ENCODE measurements around the gene CAPS.

CAPS gene

DNA sequence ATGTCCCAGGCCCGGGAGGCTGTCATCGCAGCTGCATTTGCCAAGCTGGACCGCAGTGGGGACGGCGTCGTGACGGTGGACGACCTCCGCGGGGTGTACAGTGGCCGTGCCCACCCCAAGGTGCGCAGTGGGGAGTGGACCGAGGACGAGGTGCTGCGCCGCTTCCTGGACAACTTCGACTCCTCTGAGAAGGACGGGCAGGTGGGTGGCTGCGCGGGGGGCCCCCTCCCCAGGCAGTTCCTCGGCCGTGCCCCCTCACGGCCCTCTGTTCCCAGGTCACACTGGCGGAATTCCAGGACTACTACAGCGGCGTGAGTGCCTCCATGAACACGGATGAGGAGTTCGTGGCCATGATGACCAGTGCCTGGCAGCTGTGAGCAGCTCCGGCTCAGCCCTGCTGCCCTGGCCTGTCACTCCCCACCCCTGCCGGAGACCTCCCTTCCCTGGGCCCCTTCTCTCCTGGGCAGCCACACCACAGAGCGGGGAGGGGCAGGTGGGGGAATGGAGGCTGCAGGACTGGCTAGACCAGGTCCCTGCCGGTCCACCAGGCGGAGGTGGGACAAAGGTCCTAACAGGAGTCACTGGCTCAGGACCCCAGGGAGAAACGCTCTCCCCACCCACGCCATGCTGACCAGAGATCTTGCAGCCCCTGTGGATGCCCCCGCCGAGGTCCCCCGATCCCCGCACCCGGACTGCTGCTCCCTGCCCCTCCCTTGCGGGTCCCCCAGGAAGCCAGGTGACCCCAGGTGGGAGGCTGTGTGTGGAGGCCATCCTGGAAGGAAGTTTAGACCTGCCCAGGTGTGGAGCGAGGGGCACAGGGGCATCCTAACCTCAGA lies 1.1 kb downstream of the CAPS start:
- no peak for DNase-seq

DNA sequence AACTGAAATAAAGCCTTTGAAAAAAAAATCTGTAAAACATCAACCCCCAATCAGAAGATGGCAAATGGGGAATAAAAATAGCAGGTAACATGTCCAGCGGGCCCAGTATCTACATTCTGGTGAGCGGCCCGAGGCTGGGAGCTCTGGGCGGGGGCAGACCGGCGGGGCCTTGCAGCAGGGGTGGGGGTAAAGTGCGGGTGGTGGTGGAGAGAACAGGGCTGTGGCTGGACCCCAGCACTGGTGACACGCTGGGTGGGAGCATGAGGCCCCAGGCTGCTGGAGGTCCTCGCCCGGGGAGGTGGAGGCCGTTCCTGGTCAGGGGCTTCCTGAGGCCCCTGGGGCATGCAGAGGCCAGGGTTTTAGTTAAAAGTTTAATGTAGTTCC lies 1.7 kb downstream of the CAPS start:
- DNase-seq: no peak

- DNase-seq: no peak
These were observed 2.2 kb downstream of the CAPS start for GRCh38 chr19:5916181-5916708.

GRCh38 chr19:5917431-5918107 lies 3.5 kb downstream of the CAPS start:
- no peak for DNase-seq

DNA sequence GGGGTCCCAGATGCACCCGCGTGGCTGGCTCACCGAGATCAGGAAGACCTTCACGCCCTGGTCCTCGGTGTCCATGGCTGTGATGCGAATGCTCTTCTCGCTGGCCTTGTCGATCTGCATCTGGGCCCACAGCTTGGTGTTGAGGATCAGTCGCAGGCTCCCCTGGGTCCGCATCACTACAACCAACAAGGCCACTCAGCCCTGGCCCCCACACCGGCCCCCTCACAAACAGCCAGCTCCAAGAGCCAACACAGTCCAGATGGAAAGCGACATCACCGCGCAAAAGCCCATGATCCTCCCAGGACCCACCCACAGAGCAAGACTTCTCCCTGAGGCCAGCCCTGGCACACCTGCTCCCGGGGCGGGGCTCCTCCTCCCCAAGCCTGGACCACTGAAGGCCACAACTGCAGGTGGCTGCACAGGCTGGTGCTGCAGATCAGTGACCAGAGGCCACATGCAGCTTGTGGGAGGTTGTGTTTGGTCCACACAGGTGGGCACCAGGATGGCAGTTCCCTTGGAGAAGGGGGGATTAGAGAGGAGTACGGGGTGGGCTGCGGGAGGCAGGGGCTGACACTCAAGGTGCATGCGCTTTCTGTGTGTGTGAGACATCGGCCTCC lies 4.5 kb downstream of the CAPS start:
- DNase-seq: no peak

- DNase-seq: no peak
These were observed 7.6 kb downstream of the CAPS start for GRCh38 chr19:5921516-5922160.

DNA sequence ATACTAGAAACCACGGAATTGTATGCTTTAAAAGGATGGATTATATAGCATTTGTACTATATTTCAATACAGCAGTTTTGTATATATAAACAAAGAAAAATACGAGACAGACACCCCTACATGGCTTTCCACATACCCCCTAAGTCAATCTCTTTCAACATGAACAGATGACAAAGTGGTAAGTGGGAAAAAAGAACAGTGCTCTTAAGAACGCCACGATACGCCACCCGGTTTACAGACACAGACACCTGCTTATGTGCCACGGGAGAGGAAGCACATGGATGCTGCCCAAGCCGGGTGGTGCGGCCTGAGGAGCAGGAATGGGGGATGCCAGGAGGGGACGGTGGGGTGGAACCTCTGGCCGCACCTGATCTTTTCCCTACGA lies 8.1 kb downstream of the CAPS start:
- no peak for DNase-seq

GRCh38 chr19:5923356-5923755 lies 9.3 kb downstream of the CAPS start:
- DNase-seq: no peak

DNA sequence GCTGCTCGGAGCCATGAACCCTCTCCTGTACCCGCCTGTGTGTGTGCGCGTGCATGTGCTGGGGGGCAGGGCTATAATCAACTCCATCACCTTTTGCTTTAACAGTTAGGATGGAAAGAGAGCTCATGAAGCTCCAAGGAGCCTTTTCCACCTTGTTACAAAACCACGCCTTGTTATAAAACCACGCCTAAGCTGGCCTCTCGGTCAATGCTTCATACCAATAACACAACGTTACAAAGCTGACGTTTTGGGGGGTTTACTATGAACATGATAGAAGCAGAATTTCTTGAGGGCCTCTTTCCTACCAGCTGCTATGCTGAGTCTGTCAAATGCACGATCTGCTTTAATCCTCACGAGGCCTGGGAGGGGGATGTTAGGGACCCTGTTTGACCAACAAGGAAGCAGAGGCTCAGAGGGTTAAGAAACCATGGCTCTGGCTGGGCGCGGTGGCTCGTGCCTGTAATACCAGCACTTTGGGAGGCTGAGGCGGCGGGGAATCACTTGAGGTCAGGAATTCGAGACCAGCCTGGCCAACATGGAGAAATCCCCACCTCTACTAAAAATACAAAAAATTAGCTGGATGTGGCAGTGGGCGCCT lies 11.9 kb downstream of the CAPS start:
- no peak for DNase-seq

DNA sequence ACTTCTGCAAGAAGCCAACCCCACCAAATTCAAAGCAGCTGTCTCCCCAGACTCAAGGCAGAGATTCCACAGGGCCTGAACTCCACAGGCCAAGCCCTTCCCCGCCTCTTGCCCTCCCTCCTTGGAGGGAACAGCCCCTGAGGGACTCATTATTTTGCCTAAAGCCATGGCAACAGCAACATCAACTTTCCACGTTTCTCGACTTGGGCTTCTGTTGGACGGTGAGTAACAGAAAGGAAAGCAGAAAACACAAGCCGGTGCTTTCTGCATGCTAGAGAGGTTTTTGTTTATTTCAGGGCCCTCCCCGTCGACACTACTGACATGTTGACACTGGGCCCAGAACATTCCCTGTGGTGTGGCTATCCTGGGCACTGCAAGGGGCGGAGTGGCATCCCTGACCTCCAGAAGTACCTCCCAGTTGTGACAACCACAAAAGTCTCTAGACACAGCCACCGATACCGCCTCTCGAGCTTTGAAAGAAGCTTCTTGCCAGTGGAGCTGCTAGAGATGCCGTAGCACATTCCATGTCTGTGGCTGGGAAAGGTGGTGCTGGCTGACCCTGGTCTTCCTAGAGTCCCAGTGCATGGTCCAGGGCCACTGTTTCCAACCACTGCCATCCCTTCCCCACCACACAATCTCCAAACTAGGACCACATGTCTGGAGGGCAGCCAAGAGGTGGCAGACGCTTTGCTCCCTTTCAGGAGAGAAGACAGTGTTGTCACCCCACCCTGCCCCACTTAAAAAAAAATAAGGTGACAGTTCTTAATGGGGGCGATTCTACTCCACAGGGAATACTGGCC lies 12.8 kb downstream of the CAPS start:
- no peak for DNase-seq

GRCh38 chr19:5927441-5927821 lies 13.4 kb downstream of the CAPS start:
- DNase-seq: no peak

GRCh38 chr19:5929179-5929578 lies 15.1 kb downstream of the CAPS start:
- DNase-seq: no peak

GRCh38 chr19:5929625-5930024 lies 15.6 kb downstream of the CAPS start:
- no peak for DNase-seq

GRCh38 chr19:5931251-5931650 lies 17.2 kb downstream of the CAPS start:
- DNase-seq: no peak

- DNase-seq: no peak
These were observed 18.1 kb downstream of the CAPS start for GRCh38 chr19:5932146-5932545.

DNA sequence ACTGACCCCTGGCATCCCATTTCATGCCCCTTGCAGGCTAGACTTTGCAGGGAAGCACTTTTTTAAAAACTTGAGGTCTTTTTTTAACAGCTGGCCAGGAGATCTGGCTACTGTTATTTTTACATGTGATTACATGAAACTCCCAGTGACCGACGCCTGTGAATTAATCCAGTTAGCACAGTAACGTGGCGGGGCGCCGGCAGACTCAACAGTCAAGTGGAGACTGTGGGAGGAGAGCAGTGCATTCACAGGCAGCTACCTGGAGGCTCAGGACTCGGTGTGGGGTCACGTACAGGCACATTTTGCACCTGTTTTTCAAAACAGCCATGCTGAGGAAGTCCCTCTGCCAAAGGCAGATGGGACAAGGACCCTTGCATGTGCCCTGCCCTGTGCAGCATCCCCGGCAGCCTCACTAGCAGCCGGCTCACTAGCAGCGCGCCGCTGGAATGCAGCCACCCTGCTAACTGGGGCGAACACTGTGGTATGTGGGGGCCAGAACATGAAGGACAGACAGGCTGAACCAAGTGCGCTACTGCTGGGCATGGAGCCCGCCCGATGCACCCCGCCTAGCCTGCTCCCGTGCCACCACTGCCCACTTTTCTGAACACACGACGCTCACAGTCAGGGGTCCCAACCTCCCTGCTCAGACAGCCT lies 18.7 kb downstream of the CAPS start:
- no peak for DNase-seq

GRCh38 chr19:5933391-5934068 lies 19.5 kb downstream of the CAPS start:
- no peak for DNase-seq

DNA sequence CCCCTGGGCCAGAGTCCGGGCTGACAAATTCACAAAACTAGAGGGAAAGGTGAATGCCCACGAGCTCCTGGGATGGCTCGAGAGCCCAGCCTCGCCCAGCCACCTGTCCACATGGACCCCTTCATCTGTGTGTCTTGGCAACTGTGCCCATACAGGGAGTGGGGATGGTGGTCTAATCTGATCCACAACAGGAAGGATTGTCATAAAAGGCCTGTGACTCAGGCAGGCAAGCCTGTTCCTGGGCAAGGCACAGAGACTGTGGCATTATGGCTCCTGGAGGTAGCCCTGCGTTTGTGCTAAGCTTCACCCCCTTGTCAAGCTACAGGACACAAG lies 20.0 kb downstream of the CAPS start:
- DNase-seq: no peak

- DNase-seq: no peak
These were observed 20.9 kb downstream of the CAPS start for GRCh38 chr19:5934774-5935472.

- DNase-seq: no peak
These were observed 21.6 kb downstream of the CAPS start for GRCh38 chr19:5935473-5936291.

All from 8988T (cell line).